Measurements from ENCODE around the gene KCNK7.
A peak's percentile ranks its signal among the peaks of the same experiment; 100 is the strongest.

The KCNK7 gene

DNA sequence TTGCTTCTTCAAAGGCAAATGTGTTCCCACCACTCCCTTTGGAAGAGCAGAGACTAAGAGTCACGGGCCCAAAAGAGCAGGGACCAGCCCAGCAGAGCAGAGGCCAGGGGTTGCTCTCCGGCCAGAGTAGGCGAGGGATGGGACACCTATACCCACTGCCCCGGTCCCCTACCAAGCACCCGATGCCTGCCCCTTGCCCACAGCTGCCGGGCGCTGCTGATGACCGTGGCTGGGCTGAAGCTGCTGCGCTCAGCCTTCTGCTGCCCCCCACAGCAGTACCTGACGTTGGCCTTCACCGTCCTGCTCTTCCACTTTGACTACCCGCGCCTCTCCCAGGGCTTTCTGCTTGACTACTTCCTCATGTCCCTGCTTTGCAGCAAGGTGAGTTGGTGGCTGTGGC lies 31.6 kb upstream of the KCNK7 start:
- no peak for DNase-seq (ENCODE audit: low read depth in 2 of 2)

DNA sequence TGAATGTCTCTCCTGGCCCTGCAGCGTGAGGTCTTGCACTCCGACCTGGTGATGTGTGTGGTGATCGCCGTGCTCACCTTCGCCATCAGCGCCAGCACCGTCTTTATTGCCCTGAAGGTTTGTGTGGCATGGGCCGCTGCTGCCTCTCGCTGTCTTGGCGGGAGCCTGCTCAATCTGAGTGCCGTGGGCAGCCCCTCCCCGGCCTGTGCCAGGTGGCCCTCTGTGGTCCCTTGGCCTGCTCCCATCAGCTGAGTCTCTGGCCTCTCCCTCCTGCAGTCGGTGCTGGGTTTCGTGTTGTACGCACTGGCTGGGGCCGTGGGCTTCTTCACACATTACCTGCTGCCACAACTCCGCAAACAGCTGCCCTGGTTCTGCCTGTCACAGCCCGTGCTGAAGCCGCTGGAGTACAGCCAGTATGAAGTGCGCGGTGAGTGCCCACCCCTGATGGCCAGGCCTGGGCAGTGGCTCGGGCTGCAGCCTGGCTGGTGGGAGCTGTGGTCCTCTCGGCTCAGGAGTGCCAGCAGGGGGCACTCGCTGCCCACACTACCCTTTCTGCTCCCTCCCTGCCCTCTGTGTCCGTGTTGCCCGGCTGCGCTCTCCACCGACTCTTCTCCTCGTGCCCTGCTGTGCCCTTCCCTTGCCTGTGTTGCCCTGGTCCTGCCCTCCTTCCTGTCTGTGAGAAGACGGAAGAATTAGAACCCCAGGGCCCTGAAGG lies 30.2 kb upstream of the KCNK7 start:
- no peak for DNase-seq (ENCODE audit: low read depth in 2 of 2)

DNA sequence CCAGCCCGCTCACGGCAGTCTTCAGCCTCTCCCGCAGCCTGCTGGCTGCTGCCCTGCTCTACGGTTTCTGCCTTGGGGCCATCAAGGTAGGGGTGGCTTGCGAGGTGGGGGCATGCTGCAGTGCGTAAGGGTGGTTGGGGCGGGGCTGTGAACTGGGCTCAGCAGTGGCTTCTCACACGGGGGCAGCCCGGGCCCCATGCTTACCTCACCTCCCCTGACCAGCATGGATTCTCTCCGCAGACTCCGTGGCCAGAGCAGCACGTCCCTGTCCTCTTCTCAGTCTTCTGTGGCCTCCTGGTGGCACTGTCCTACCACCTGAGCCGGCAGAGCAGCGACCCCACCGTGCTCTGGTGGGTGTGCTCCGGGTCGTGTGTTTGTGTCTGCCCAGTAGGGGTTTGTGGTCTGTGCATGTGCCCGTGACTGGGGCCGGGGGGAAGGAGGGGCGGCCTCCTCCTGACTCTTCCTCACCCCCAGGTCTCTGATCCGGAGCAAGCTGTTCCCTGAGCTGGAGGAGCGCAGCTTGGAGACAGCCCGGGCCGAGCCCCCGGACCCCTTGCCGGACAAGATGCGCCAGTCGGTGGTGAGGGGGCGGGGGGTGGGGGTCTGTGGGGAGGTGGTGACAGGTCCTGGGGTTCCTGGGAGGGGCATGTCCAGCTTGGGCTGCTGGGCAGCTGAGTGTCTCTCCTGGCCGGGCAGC lies 29.5 kb upstream of the KCNK7 start:
- DNase-seq (ENCODE audit: low read depth in 2 of 2): no peak

DNA sequence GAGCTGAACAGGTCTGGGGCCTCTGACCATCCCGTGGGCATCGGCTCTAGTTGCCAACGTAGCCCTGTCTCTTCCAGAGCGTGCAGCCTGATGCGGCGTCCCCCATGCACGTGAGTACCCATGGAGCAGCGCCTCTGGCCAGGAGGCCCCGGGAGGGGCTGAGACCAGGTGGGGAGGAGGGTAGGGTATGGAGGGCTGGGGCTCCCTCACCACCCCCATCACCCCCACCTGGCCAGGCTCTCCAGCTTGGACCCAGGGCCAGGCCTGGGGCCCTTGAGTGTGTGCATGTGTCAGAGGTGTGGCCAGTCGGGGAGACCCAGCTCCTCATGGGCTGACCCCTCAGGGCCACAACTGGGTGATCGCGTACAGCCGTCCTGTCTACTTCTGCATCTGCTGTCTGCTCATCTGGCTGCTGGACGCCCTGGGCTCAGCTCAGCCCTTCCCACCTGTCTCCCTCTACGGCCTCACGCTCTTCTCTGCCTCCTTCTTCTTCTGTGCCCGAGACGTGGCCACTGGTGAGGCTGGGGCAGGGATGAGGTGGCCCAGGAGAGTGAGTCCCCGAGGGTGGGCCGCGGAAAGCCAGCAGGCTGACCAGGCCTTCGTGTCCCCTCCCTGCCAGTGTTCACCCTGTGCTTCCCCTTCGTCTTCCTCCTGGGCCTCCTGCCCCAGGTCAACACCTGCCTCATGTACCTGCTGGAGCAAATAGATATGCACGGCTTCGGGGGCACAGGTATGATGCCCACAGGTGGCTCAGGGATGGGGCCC lies 28.4 kb upstream of the KCNK7 start:
- DNase-seq (ENCODE audit: low read depth in 2 of 2): no peak

DNA sequence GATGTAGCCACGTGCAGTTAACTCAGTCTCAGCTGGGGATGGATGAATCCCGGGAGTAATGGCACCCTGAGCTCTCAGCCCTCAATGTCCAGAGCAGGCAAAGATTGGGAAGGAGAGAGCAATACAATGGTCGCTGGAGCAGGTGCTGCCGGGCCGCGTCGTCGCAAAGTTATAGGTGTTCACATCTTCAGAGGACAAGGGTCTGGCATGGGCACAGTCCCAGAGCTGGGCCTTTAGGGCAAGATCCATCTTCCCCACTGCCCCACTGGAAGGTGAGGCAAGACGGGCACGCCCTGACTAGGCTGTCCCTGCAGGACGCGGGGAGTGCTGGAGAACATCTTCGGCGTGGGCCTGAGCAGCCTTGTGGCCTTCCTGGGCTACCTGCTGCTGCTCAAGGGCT lies 27.6 kb upstream of the KCNK7 start:
- no peak for DNase-seq (ENCODE audit: low read depth in 2 of 2)

DNA sequence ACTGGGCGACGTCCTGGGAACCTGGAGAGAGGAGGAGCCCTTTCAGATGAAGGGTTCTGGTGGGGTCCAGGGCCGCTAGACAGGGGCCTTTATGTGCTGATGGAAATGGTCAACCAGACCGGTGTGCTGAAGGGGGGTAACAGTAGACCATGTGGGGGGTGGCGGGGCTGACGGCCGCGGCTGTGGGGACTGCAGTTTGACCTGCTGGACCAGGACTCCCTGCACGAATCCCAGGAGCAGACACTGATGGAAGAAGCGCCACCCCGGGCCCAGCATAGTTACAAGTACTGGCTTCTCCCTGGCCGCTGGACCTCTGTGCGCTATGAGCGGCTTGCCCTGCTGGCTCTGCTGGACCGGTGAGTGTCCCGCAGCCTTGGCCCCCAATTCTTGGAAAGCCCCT lies 26.4 kb upstream of the KCNK7 start:
- DNase-seq (ENCODE audit: low read depth in 2 of 2): no peak

DNA sequence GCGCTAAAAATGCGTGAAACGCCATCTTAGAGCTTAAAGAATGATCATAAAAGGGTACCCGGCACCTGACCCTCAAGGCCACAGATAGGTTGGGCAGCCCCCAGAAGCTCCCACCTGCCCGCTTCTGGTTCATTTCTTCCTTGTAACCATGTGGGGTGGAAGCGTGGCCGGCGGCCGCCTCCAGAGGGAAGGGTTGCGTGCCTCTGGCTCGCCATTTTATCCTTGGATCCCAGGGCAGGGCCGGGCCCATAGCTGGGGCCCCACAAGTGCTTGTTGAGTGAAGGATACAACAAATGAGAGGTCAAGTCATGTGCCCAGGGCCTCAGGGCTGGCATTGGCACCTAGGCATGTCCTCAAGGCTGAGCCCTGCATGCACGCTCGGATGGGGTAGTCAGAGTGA lies 25.9 kb upstream of the KCNK7 start:
- DNase-seq (ENCODE audit: low read depth in 2 of 2): no peak

DNA sequence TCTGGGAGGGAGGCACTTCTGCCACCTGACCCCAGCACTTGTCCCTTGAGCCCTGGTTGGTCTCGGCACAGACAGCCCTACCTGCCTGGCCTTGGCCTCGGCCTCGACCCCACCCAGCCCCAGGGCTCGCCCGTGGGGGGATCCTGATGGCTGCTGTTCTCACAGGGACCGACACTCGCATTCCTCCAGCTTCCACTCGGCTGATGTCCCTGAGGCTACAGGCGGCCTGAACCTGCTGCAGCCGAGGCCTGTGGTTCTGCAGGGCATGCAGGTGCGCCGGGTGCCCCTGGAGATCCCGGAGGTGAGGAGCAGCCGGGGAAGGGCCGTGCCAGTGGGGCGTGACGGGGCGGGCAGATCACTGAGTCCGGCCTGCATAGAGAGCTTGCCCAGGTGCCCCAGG lies 25.1 kb upstream of the KCNK7 start:
- no peak for DNase-seq (ENCODE audit: low read depth in 2 of 2)

DNA sequence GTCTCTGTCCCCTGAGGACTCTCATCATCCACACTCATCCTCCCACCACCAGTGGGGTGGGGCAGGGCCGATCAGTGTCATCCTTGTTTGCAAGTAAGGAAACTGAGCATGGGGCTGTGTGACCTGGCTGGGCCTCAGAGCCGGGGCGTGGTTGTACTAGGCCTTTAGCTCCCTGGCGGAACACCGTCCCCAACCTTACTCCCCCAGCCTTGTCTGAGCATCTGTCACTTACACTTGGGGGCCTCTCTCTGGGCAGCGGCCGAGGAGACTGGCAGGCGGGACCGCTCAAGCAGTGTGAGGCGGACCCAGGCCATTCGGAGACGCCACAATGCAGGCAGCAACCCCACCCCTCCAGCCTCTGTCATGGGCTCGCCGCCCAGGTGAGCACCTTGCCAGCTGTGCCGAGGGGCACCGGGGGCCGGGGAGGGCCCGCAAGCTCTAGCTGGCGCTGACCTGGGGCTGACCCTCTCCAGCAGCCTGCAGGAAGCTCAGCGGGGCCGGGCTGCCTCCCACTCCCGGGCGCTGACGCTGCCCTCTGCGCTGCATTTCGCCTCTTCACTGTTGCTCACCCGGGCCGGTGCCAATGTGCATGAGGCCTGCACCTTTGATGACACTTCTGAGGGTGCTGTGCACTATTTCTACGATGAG lies 23.8 kb upstream of the KCNK7 start:
- DNase-seq (ENCODE audit: low read depth in 2 of 2): no peak

DNA sequence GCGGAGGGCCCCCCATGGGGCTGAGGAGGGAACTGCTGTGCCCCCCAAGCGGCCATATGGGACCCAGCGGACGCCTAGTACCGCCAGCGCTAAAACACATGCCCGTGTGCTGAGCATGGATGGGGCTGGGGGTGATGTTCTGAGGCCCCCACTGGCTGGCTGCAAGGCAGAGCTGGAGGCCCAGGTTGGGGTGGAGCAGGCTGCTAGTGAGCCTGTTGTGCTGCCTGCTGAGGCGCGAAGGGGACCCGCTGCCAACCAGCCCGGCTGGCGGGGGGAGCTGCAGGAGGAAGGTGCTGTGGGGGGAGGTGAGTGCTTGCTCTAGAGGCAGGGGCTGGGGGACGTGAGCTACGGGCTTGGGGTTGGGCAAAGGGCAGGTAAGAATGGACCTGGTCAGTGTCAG lies 23.2 kb upstream of the KCNK7 start:
- DNase-seq (ENCODE audit: low read depth in 2 of 2): no peak

DNA sequence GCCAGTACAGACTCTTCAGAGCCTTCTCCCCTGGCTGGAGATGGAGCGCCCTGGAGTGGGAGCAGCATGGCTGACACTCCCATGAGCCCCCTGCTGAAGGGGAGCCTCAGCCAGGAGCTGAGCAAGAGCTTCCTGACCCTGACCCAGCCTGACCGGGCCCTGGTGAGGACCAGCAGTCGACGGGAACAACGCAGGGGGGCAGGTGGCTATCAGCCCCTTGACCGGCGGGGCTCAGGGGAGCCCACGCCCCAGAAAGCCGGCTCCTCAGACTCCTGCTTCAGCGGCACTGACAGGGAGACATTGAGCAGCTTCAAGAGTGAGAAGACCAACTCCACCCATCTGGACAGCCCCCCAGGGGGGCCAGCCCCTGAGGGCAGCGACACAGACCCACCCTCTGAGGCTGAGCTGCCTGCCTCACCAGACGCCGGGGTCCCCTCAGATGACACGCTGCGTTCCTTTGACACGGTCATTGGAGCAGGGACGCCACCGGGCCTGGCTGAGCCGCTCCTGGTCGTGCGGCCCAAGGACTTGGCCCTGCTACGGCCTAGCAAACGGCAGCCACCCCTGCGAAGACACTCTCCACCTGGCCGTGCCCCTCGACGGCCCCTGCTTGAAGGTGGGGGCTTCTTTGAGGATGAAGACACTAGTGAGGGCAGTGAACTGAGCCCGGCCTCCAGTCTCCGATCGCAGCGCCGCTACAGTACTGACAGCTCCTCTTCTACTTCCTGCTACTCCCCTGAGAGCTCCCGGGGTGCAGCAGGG lies 22.6 kb upstream of the KCNK7 start:
- no peak for DNase-seq (ENCODE audit: low read depth in 2 of 2)

DNA sequence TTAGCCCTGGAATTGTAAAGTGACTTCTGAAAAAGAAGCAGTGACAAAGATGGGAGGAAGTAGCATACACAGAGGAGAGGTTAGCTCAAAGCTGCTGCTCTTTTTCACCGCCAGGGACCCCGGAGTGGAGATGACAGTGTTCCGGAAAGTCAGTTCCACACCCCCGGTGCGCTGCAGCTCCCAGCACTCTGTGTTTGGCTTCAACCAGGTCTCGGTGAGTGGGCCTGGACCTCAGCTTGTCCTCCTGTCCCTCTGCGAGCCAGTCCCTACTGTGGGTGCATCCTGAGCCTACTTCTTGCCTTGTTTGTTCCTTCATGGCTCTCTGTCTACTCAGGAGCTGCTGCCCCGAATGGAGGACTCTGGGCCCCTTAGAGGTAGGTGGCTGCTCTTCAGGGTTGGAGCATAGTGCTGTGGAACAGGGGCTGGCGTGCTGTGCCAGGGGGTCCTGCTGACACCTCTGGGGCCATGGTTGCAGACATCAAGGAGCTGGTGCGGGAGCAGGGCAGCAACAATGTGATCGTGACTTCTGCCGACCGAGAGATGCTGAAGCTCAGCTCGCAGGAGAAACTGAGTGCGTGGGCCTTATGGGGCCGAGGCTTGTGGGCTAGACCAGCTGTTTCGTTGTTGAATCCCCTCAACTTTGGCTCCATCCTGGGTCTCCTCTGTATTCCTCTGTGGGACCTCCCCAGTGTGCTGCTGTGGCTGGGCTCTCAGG lies 21.7 kb upstream of the KCNK7 start:
- DNase-seq (ENCODE audit: low read depth in 2 of 2): no peak

DNA sequence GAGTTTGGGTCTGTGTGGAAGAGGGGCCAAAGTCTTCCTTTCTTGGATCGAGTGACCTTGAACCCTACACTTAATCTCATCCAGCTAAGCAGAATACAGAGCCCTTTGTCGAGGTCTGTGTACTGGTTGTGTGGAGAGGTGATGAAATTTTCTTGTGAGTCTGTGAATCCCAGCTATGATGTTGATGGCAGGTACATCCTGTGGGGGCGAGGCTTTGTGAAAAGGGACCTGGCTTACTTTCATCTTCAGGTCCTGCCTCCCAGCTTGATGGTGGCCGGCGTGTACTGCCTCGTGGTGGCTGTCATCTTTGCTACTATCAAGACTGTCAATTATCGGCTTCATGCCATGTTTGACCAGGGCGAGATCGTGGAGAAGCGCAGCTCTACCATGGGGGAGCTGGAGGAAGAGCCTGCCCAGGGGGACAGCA lies 21.0 kb upstream of the KCNK7 start:
- no peak for DNase-seq (ENCODE audit: low read depth in 2 of 2)

DNA sequence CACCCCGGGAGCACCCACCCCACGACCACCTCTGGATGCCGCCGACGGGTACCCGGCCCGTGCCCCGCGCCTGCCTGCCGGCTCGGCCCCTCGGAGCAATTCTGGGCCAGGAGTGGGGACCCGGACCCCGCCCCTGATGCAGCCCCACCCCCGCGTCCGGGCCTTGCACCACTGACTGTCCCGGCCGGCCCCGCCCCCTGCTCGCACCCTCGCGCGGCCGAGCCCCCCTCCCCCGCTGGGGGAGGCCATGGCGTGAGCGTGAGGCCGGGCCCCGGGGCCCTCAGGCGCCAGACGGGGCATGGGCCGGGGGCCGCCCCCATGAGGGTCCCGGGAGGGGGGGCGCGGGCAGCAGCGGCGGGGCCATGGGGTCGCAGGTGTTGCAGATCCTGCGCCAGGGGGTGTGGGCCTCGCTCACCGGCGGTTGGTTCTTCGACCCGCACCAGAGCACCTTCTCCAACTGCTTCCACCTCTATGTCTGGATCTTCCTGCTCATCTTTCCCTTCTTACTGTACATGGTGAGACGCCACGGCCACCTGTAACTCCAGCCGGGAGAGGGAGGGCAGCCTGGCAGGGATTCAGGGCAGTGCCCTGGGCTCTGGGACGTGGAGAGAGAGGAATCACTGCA lies 20.5 kb upstream of the KCNK7 start:
- peak in 1 of 2 donors; percentile 45 for DNase-seq (ENCODE audit: low read depth in 2 of 2)

DNA sequence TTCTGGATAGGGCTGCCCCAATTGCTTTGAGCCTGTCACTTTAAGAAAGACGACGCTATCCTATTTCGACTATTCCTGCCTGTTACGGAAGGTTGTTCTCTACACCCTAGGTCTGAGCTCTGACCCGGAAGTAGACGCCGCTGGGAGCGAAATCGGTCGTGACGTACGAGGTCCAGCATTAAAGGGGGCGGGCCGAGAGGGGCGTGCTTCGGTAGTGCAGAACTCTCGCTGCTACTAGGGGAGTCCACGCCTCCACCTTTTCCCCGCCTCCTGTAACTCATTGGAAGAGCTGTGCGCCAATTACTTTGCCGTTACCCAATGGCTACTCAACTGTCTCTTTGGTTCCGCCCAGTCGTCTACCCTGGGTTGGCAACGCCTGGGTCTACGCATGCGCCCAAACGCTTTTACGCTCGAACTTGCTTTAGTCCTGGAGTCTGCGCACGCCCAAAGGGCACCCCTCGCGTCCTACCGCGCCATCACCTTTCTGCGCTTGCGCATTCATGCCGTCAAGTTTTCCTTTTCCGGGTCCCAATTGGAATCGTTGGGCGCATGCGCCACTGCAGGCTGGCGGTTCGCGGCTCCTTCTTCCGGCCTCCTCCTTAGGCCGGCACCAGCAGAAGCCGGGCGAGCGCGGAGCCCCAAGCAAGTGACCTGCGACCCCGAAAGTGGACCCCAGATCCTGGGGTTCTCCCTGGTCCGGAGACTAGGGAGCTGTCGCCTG lies 19.8 kb upstream of the KCNK7 start, which contains the start of gene PCNX3:
TSS of gene PCNX3 (plus strand) at position 548 of the 721 bp plus-strand sequence. CDS start 536 bp downstream, outside the sequence.
- DNase-seq (ENCODE audit: low read depth in 2 of 2): peak; percentile 100

DNA sequence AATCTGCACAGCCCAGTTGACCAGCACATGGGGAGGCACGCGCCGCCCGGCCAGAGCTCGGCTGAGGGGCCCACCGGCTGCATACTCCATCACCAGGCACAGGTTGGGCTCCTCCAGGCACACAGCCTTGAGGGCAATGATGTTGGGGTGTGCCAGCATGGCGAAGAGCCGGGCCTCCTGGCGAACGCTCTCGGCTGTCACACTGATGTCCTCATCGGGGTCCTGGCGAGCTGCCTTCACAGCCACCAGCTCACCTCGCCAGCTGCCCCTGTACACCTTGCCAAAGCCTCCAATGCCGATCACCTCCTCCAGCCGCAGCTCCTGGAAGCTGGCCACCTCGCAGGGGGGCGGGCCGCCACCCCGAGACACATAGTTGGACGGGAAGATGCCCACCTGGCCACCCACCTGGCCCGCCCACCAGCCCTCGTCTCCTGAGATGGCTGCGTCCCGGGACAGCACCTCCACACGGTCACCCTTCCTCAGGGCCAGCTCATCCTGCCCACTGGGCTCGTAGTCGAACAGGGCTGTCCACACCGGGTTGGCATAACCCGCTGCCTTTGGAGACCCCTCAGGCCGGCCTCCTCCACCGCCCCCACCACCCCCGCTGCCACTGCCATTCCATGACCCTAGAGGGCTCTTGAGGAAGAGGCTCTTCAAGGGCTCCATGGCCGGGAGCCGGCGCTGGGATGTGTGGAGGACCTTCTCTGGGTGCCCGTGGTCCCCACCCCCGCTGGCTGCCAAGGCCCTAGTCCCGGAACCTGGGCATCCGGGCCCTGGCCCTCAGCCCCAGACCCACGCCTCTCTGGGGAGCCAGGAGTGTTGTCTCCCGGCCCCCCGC lies 17.7 kb upstream of the KCNK7 start:
- no peak for DNase-seq (ENCODE audit: low read depth in 2 of 2)

DNA sequence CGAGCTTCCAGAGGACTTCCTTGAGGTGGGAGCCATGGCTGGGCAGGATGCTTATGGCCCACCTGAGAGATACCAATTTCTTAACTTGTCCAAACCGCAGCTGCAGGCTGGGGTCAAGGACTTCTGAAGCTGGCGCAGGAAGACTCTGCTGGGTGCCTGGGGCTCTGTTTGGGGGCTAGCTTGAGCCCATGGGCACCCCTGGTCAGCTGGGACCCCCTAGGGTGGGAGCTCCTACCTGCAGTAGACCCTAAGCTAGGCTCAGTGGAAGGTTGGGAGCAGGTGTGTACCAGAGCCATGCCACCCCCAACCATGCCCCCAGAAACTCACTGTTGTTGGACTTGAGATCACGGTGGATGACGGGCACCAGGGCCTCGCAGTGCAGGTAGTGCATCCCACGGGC lies 17.1 kb upstream of the KCNK7 start:
- DNase-seq (ENCODE audit: low read depth in 2 of 2): no peak

DNA sequence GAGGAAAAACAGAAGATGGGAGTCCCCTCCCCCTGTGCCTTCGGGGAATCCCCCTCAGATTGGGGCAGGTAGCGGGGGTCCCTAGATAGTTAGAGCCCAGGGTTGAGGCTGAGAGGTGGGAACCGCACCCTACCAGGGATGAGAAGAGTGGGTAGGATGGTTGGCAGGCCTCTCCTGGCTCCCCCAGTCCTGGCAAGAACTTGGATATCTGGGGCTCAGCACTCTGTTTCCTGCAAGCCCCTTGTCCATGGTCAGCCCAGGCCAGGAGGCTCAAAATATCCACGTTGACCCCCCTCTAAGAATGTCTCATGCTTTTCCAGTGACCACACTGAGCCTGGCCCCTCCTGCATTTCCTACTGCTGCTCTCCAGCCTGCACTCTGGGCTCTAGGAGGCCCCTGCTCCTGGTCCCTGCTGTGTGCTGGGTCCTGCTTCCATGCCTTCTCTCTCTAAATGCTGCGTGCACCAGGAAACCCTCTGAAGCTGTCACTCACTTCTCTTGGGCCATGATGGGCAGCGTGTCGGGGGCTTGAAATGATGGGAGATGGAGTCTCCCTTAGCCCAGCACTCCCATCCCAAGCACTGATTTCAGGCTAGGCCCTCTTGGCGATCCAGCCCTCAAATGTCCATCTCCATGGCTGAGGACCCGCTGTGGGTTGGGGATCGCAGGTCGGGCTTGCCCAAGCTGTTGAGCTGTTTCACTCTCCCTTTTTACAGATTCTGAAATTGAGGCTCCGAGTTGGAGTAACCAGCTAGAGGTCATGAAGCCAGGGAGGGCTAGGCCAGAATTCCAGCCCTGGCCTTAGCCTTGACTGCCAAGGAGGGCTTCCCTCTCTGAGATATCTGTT lies 16.4 kb upstream of the KCNK7 start:
- no peak for DNase-seq (ENCODE audit: low read depth in 2 of 2)

Measured in stimulated activated CD8-positive, alpha-beta memory T cell treated with anti-CD3 and anti-CD28 coated beads, Interleukin-7, amount 100 ng/mL, for 4 hours (primary cell).